H1 (cell line): ENCODE results near the gene WWC2. TPM values are rescaled to one million over a fixed set of nuclear protein-coding genes. Genes with fewer than 3 reads are reported as not detected.

ENCODE experiments used
- CTCF ChIA-PET: fragments of 300-600 bp; sonication (Branson Sonifier 250); formaldehyde crosslinking; loops from one replicate; lab custom pipeline; 2021; ENCODE audit not compliant: partially characterized antibody; lab: Charles Lee
- POLR2A ChIA-PET: fragments of 300-600 bp; sonication (Branson Sonifier 250); formaldehyde crosslinking; loops from one replicate; lab custom pipeline; 2021; ENCODE audit warnings: inconsistent platforms; ENCODE audit not compliant: partially characterized antibody; lab: Charles Lee
- DNase-seq, 2 experiments: peaks; one replicate each; pipeline versions ENCODE4 v3.0.0 to v3.0.0-alpha.2; 2010 to 2022; ENCODE audit warnings: low spot score in 2 of 2, low read depth in 1 of 2, mixed read lengths in 1 of 2
- FAIRE-seq: peaks from 2 replicates; lab custom pipeline; 2011; peaks lifted over from hg19 to GRCh38; lab: Jason Lieb, UNC
- H2AFZ ChIP-seq: 2 replicates; pipeline ENCODE4 v1.8.1; 2012; ENCODE audit warnings: low read length, inconsistent platforms
- H2AK5ac ChIP-seq: 2 replicates; pipeline ENCODE4 v1.6.1; 2013; ENCODE audit warnings: low read depth, low read length
- H2BK120ac ChIP-seq: replicated peaks from 2 replicates; pipeline ENCODE3; 2013; ENCODE audit warnings: low read depth, low read length, inconsistent platforms
- H2BK12ac ChIP-seq: 2 replicates; pipeline ENCODE4 v1.6.1; 2013; ENCODE audit warnings: low read depth, low read length
- H2BK15ac ChIP-seq: 2 replicates; pipeline ENCODE4 v1.6.1; 2013; ENCODE audit warnings: low read length
- H2BK20ac ChIP-seq: 2 replicates; pipeline ENCODE4 v1.6.1; 2013; ENCODE audit warnings: low read length
- H2BK5ac ChIP-seq: 2 replicates; pipeline ENCODE4 v1.6.1; 2013; ENCODE audit warnings: low read depth, low read length
- H3K14ac ChIP-seq: 2 replicates; pipeline ENCODE4 v1.6.1; 2013; ENCODE audit warnings: inconsistent platforms; ENCODE audit not compliant: insufficient read length
- H3K18ac ChIP-seq: 2 replicates; pipeline ENCODE4 v1.6.1; 2013; ENCODE audit warnings: low read length; ENCODE audit errors: extremely low read depth
- H3K23ac ChIP-seq: 2 replicates; pipeline ENCODE4 v1.6.1; 2013; ENCODE audit warnings: inconsistent platforms; ENCODE audit not compliant: insufficient read length
- H3K23me2 ChIP-seq: 2 replicates; pipeline ENCODE4 v1.6.1; 2013; ENCODE audit warnings: low read depth, low read length
- H3K27ac ChIP-seq: 2 replicates; pipeline ENCODE4 v1.6.1; 2011; ENCODE audit warnings: low read depth, low read length, inconsistent platforms
- H3K27me3 ChIP-seq, 4 experiments: replicated peaks in 1 of 4; 1 replicate in 1 of 4; 2 replicates in 3 of 4; pipeline versions ENCODE4 v1.6.1 to v1.8.1; 2011 to 2013; ENCODE audit warnings: low read length in 3 of 4, mild to moderate bottlenecking in 3 of 4, inconsistent platforms in 2 of 4, mixed read lengths in 2 of 4, moderate library complexity in 1 of 4; ENCODE audit not compliant: control insufficient read depth in 3 of 4, insufficient read depth in 3 of 4; ENCODE audit errors: extremely low read depth in 1 of 4
- H3K36me3 ChIP-seq, 4 experiments: 2 replicates each; pipeline versions ENCODE4 v1.6.1 to v1.8.1; 2011 to 2013; ENCODE audit warnings: mild to moderate bottlenecking in 4 of 4, low read length in 3 of 4, moderate library complexity in 2 of 4, control low read depth in 1 of 4, inconsistent platforms in 1 of 4; ENCODE audit not compliant: insufficient read depth in 4 of 4, control insufficient read depth in 2 of 4
- H3K4ac ChIP-seq: replicated peaks from 2 replicates; pipeline ENCODE3; 2013; ENCODE audit warnings: low read length, low read depth, mixed read lengths, inconsistent platforms; ENCODE audit not compliant: insufficient read length
- H3K4me1 ChIP-seq, 4 experiments: replicated peaks in 1 of 4; 1 replicate in 1 of 4; 2 replicates in 3 of 4; pipeline versions ENCODE4 v1.6.1 to v1.8.1; 2011 to 2013; ENCODE audit warnings: low read length in 3 of 4, inconsistent platforms in 2 of 4, mixed read lengths in 1 of 4; ENCODE audit not compliant: insufficient read depth in 4 of 4, control insufficient read depth in 3 of 4
- H3K4me2 ChIP-seq, 2 experiments: 2 replicates each; pipeline versions ENCODE4 v1.6.1 to v1.8.1; 2011 to 2013; ENCODE audit warnings: low read depth in 2 of 2, low read length in 2 of 2, control low read depth in 1 of 2, inconsistent platforms in 1 of 2, mild to moderate bottlenecking in 1 of 2; ENCODE audit not compliant: insufficient read depth in 1 of 2
- H3K4me3 ChIP-seq, 4 experiments: fragments of 200-600, 300-600 bp in 1 of 4; sonication (generic), shearing (Covaris generic), sonication (Bioruptor Twin) in 1 of 4; 2 replicates each; pipeline versions ENCODE4 v1.5.1 to v1.8.1; 2011 to 2016; ENCODE audit warnings: low read length in 4 of 4, low read depth in 3 of 4, control low read depth in 2 of 4, inconsistent platforms in 2 of 4, mild to moderate bottlenecking in 2 of 4, mixed read lengths in 1 of 4, moderate library complexity in 1 of 4; ENCODE audit not compliant: insufficient read depth in 2 of 4; ENCODE audit errors: extremely low read depth in 1 of 4
- H3K56ac ChIP-seq: replicated peaks from 2 replicates; pipeline ENCODE3; 2013; ENCODE audit warnings: low read depth, mild to moderate bottlenecking, mixed read lengths, low read length, inconsistent platforms; ENCODE audit not compliant: insufficient read length
- H3K79me1 ChIP-seq: 2 replicates; pipeline ENCODE4 v1.6.1; 2013; ENCODE audit warnings: low read depth, low read length, control low read depth
- H3K79me2 ChIP-seq, 2 experiments: 2 replicates each; pipeline versions ENCODE4 v1.6.1 to v1.8.1; 2012 to 2013; ENCODE audit warnings: low read length in 2 of 2, mild to moderate bottlenecking in 2 of 2, inconsistent platforms in 1 of 2; ENCODE audit not compliant: insufficient read depth in 2 of 2, control insufficient read depth in 1 of 2
- H3K9ac ChIP-seq, 4 experiments: replicated peaks in 1 of 4; 1 replicate in 1 of 4; 2 replicates in 3 of 4; pipeline versions ENCODE4 v1.6.1 to v1.8.1; 2011 to 2013; ENCODE audit warnings: low read depth in 3 of 4, low read length in 3 of 4, control low read depth in 2 of 4, mild to moderate bottlenecking in 2 of 4, moderate library complexity in 2 of 4, inconsistent platforms in 1 of 4; ENCODE audit errors: extremely low read depth in 1 of 4
- H3K9me3 ChIP-seq, 2 experiments: 2 replicates each; pipeline versions ENCODE4 v1.6.1 to v1.8.1; 2012 to 2013; ENCODE audit warnings: mild to moderate bottlenecking in 2 of 2, moderate library complexity in 2 of 2, control low read depth in 1 of 2, inconsistent platforms in 1 of 2, low read depth in 1 of 2, low read length in 1 of 2, mixed read lengths in 1 of 2; ENCODE audit not compliant: insufficient read depth in 2 of 2
- H4K20me1 ChIP-seq, 2 experiments: replicated peaks in 1 of 2; 2 replicates each; pipeline versions ENCODE3 to v1.8.1; 2011 to 2013; ENCODE audit warnings: inconsistent platforms in 2 of 2, low read length in 2 of 2, mild to moderate bottlenecking in 1 of 2; ENCODE audit not compliant: insufficient read depth in 2 of 2, control insufficient read depth in 1 of 2
- H4K5ac ChIP-seq: 2 replicates; pipeline ENCODE4 v1.6.1; 2013; ENCODE audit warnings: low read length, low read depth, mixed read lengths, inconsistent platforms; ENCODE audit not compliant: insufficient read length
- H4K8ac ChIP-seq: 2 replicates; pipeline ENCODE4 v1.8.0; 2013; ENCODE audit warnings: mild to moderate bottlenecking, moderate library complexity, low read length, inconsistent platforms; ENCODE audit not compliant: insufficient read depth; ENCODE audit errors: extremely low read depth
- H4K91ac ChIP-seq: replicated peaks from 2 replicates; pipeline ENCODE3; 2013; ENCODE audit warnings: low read length, mixed read lengths, inconsistent platforms; ENCODE audit not compliant: insufficient read length
- BACH1 ChIP-seq: IDR thresholded peaks from 2 replicates; pipeline ENCODE4 v1.6.1; 2012; ENCODE audit warnings: low read length, improper control_type of control experiment
- CHD2 ChIP-seq: IDR thresholded peaks from 2 replicates; pipeline ENCODE4 v1.6.1; 2012; ENCODE audit warnings: low read length, improper control_type of control experiment
- KDM5A ChIP-seq: fragments of 200-600 bp; IDR thresholded peaks from 2 replicates; pipeline ENCODE4 v1.7.1; 2012; ENCODE audit warnings: mild to moderate bottlenecking, low read length, inconsistent platforms, mixed read lengths
- SIRT6 ChIP-seq: IDR thresholded peaks from one replicate; pipeline ENCODE4 v1.7.1; 2012; ENCODE audit warnings: low read length, inconsistent platforms
- SRF ChIP-seq: IDR thresholded peaks from 2 replicates; pipeline ENCODE4 v1.6.1; 2011; ENCODE audit warnings: mild to moderate bottlenecking, low read depth, low read length, moderate library complexity
- TAF7 ChIP-seq: optimal IDR thresholded peaks from 2 replicates; pipeline ENCODE3; 2011; ENCODE audit warnings: low read depth, mild to moderate bottlenecking, inconsistent platforms, low read length, moderate library complexity, borderline replicate concordance
- WGBS, 2 experiments: shearing (Covaris generic) in 1 of 2; methylation state at CpG; one replicate each; pipeline versions ENCODE4 v1.1.6 to v1.1.7; 2013 to 2015; ENCODE audit warnings: low lambda C conversion rate in 2 of 2, mixed read lengths in 2 of 2, inconsistent platforms in 1 of 2, low coverage in 1 of 2, missing lambda C conversion rate in 1 of 2; ENCODE audit not compliant: insufficient replicate concordance in 2 of 2, insufficient coverage in 1 of 2, insufficient read length in 1 of 2; ENCODE audit errors: extremely low coverage in 1 of 2, missing lambda C conversion rate in 1 of 2; 5-methylcytosine and 5-hydroxymethylcytosine counted together
- polyA plus RNA-seq, 7 experiments: library from polyadenylated mRNA; depleted of rRNA in 3 of 7; stranded (reverse) in 5 of 7; unstranded in 2 of 7; fragments of >200 nt in 5 of 7; fragments of 200-250 nt in 2 of 7; gene quantifications; 1 replicate in 5 of 7; 2 replicates in 1 of 7; 4 replicates in 1 of 7; pipeline versions ENCODE4 v1.2.1 to v1.2.3, GENCODE V29; 2011 to 2013; ENCODE audit warnings: missing spikeins in 2 of 7, mixed read lengths in 2 of 7
- total RNA-seq: library from RNA; stranded (reverse); fragmentation: NEBNext Ultra II Directional; extraction: Animal tissue kit (Norgen Biotek cat#: 25700); gene quantifications from 2 replicates; pipeline ENCODE4 v1.2.1, GENCODE V29; 2021

WWC2 gene
- total and polyA plus RNA-seq, 2 of the 8 experiments (the other 6 are each of a cell fraction or from before 2014, with no cell fraction given), result 17.6 to 135 TPM

GRCh38 chr4:183323295-183323694, 224.2 kb downstream of the WWC2 start:
- DNase-seq, result no peak
- Histone ChIP-seq H2BK15ac (no peak overlapping the region), H4K8ac (no peak overlapping the region), H2AK5ac (no peak overlapping the region), H3K27ac (no peak overlapping the region), H3K79me1 (no peaks in the 10 kb centered on the region), H3K4me3 (no peak overlapping the region), H4K91ac (no peak overlapping the region), H3K27me3 (no peaks in the 10 kb centered on the region), H2BK12ac (no peak overlapping the region), H3K23ac (no peak overlapping the region), H3K9ac (no peak overlapping the region), H3K9me3 (peaks cover 5 to 6% of the 10 kb centered on the region in 2 experiments; a peak in 1 of 4 replicates), H3K4me1 (no peaks in the 10 kb centered on the region), H3K4me2 (no peak overlapping the region), H4K5ac (no peak overlapping the region), H2BK20ac (no peak overlapping the region), H2BK5ac (no peak overlapping the region), H3K23me2 (no peaks in the 10 kb centered on the region), H2AFZ (no peak overlapping the region), H4K20me1 (no peaks in the 10 kb centered on the region), H3K18ac (no peak overlapping the region), H3K4ac (no peak overlapping the region), H3K79me2 (no peaks in the 10 kb centered on the region), H3K14ac (no peak overlapping the region), H2BK120ac (no peak overlapping the region), H3K56ac (no peak overlapping the region), H3K36me3 (no peaks in the 10 kb centered on the region; a peak in 1 of 8 replicates)
- WGBS, 2 experiments, result 88% methylated on average over 6 of the region's 6 CpGs; no CpG with 5 or more reads in 1 of the 2 experiments
- TF ChIP-seq SRF (no peak), KDM5A (no peak), SIRT6 (no peak), BACH1 (no peak), CHD2 (no peak), TAF7 (no peak)
- no peak for FAIRE-seq
- POLR2A ChIA-PET, result no interaction called here
- CTCF ChIA-PET, result interaction anchor here (1.1 kb wide), 1 partner anchor 56 kb away, joined by 3 read pairs; no protein-coding TSS in a partner anchor
